Astrocyte (in vitro differentiated cells and primary cell): ENCODE results near the gene SDK1. TPM values are rescaled to one million over a fixed set of nuclear protein-coding genes. Genes with fewer than 3 reads are reported as not detected.

ENCODE experiments used
- DNase-seq: peaks from one replicate; pipeline ENCODE4 v3.0.0-alpha.2; 2010; ENCODE audit warnings: low read depth
- FAIRE-seq: peaks from 2 replicates; lab custom pipeline; 2011; peaks lifted over from hg19 to GRCh38; lab: Jason Lieb, UNC
- H2AFZ ChIP-seq: 2 replicates; pipeline ENCODE4 v1.6.0; 2012; ENCODE audit warnings: low read depth, low read length, inconsistent platforms
- H3K27ac ChIP-seq: 2 replicates; pipeline ENCODE4 v1.5.1; 2011; ENCODE audit warnings: low read depth, low read length, inconsistent platforms
- H3K27me3 ChIP-seq: 2 replicates; pipeline ENCODE4 v1.6.0; 2011; ENCODE audit warnings: low read length, inconsistent platforms; ENCODE audit not compliant: insufficient read depth
- H3K36me3 ChIP-seq: 2 replicates; pipeline ENCODE4 v1.5.1; 2011; ENCODE audit warnings: low read length, inconsistent platforms; ENCODE audit not compliant: insufficient read depth
- H3K4me1 ChIP-seq: 2 replicates; pipeline ENCODE4 v1.5.1; 2011; ENCODE audit warnings: low read length, inconsistent platforms; ENCODE audit not compliant: insufficient read depth
- H3K4me2 ChIP-seq: 2 replicates; pipeline ENCODE4 v1.6.0; 2012; ENCODE audit warnings: low read length, inconsistent platforms
- H3K4me3 ChIP-seq: 2 replicates; pipeline ENCODE4 v1.5.1; 2011; ENCODE audit warnings: low read depth, mild to moderate bottlenecking, low read length, inconsistent platforms; ENCODE audit not compliant: insufficient read depth
- H3K79me2 ChIP-seq: 2 replicates; pipeline ENCODE4 v1.6.0; 2012; ENCODE audit warnings: mild to moderate bottlenecking, low read length, inconsistent platforms; ENCODE audit not compliant: insufficient read depth
- H3K9ac ChIP-seq: 2 replicates; pipeline ENCODE4 v1.6.0; 2012; ENCODE audit warnings: mild to moderate bottlenecking, low read length, inconsistent platforms
- H3K9me3 ChIP-seq: 2 replicates; pipeline ENCODE4 v1.5.1; 2012; ENCODE audit warnings: low read depth, mild to moderate bottlenecking, low read length, inconsistent platforms; ENCODE audit not compliant: insufficient read depth
- H4K20me1 ChIP-seq: 2 replicates; pipeline ENCODE4 v1.6.0; 2012; ENCODE audit warnings: low read length, inconsistent platforms; ENCODE audit not compliant: insufficient read depth
- H3K27ac Mint-ChIP-seq: one replicate; pipeline ENCODE4 v1.8.0; 2021; ENCODE audit warnings: mild to moderate bottlenecking, mixed read lengths; ENCODE audit not compliant: unreplicated experiment
- H3K27me3 Mint-ChIP-seq: one replicate; pipeline ENCODE4 v1.8.0; 2021; ENCODE audit warnings: low read depth, mixed read lengths; ENCODE audit not compliant: unreplicated experiment
- H3K36me3 Mint-ChIP-seq: one replicate; pipeline ENCODE4 v1.8.0; 2021; ENCODE audit warnings: low read depth, mixed read lengths; ENCODE audit not compliant: unreplicated experiment
- H3K4me1 Mint-ChIP-seq: one replicate; pipeline ENCODE4 v1.8.0; 2021; ENCODE audit warnings: low read depth, mixed read lengths; ENCODE audit not compliant: unreplicated experiment
- H3K4me3 Mint-ChIP-seq: one replicate; pipeline ENCODE4 v1.8.0; 2021; ENCODE audit warnings: mild to moderate bottlenecking, moderate library complexity, mixed read lengths; ENCODE audit not compliant: unreplicated experiment
- H3K9me3 Mint-ChIP-seq: one replicate; pipeline ENCODE4 v1.8.0; 2021; ENCODE audit warnings: mild to moderate bottlenecking, mixed read lengths; ENCODE audit not compliant: unreplicated experiment
- EZH2 ChIP-seq: IDR thresholded peaks from 2 replicates; pipeline ENCODE4 v1.6.1; 2012; ENCODE audit warnings: mild to moderate bottlenecking, low read length, inconsistent platforms; ENCODE audit not compliant: insufficient read depth
- total RNA-seq: library from RNA; stranded (reverse); gene quantifications from 2 replicates; pipeline ENCODE4 v1.2.1, GENCODE V29; 2021
- TF ChIP-seq, protein P1 (sequence below): IDR thresholded peaks from 2 replicates; pipeline ENCODE4 v1.5.1; 2011; ENCODE audit warnings: low read depth, mild to moderate bottlenecking, inconsistent platforms, low read length, moderate library complexity; ENCODE audit not compliant: insufficient read depth

The SDK1 gene
- total RNA-seq, 1 donor from 2014 or later: 4.2 TPM

DNA sequence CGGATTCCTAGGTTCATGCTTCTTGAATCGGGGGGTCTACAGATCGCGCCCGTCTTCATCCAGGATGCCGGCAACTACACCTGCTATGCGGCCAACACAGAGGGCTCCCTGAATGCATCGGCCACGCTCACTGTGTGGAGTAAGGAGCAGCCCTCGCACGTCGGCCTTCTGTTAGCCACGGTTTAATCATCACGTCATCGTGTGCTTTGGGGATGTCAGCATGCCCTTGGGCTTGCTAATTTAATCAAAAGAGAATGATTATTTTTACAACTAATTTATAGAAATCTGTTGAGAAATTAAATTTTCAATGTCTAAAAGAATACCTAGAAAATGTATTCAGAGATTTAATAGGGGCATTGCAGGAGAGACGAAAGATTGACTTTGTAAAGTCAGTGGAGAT lies 668.2 kb downstream of the SDK1 start:
- H3K9ac ChIP-seq: no peak overlapping the region
- peaks cover 2% of the 10 kb centered on the region for H3K9me3 ChIP-seq
- H4K20me1 ChIP-seq: no peaks in the 10 kb centered on the region
- H3K4me3 Mint-ChIP-seq: no peak overlapping the region
- H3K36me3 Mint-ChIP-seq: no peaks in the 10 kb centered on the region
- H2AFZ ChIP-seq: no peak overlapping the region
- H3K27ac Mint-ChIP-seq: no peak overlapping the region
- H3K4me2 ChIP-seq: no peak overlapping the region
- no peak overlapping the region for H3K27ac ChIP-seq
- H3K4me3 ChIP-seq: no peak overlapping the region
- no peaks in the 10 kb centered on the region for H3K4me1 ChIP-seq
- no peaks in the 10 kb centered on the region for H3K4me1 Mint-ChIP-seq
- TF ChIP-seq, protein P1, sequence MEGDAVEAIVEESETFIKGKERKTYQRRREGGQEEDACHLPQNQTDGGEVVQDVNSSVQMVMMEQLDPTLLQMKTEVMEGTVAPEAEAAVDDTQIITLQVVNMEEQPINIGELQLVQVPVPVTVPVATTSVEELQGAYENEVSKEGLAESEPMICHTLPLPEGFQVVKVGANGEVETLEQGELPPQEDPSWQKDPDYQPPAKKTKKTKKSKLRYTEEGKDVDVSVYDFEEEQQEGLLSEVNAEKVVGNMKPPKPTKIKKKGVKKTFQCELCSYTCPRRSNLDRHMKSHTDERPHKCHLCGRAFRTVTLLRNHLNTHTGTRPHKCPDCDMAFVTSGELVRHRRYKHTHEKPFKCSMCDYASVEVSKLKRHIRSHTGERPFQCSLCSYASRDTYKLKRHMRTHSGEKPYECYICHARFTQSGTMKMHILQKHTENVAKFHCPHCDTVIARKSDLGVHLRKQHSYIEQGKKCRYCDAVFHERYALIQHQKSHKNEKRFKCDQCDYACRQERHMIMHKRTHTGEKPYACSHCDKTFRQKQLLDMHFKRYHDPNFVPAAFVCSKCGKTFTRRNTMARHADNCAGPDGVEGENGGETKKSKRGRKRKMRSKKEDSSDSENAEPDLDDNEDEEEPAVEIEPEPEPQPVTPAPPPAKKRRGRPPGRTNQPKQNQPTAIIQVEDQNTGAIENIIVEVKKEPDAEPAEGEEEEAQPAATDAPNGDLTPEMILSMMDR: no peak
- no peak for TF ChIP-seq EZH2
- FAIRE-seq (no peak), DNase-seq (no peak)
- H3K27me3 Mint-ChIP-seq: peaks cover 10% of the 10 kb centered on the region
- H3K27me3 ChIP-seq: no peaks in the 10 kb centered on the region
- no peaks in the 10 kb centered on the region for H3K36me3 ChIP-seq
- no peaks in the 10 kb centered on the region for H3K79me2 ChIP-seq
- H3K9me3 Mint-ChIP-seq: no peaks in the 10 kb centered on the region

DNA sequence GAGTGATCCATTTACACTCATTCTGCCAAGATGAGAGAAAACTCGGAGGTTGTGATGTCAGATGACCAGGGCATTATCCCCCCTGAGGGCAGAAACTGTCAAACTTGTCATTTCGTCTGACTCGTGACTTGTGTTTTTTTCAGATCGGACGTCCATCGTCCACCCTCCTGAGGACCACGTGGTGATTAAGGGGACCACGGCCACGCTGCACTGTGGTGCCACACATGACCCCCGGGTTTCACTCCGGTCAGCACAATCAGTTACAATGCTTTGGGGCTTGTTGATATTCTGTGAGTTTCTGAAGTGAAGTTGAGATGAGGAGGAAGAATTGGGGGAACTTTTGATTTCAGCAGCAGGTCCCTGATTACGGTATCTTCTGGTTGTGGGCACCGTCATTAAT lies 670.3 kb downstream of the SDK1 start:
- Histone ChIP-seq H3K4me3 (no peak overlapping the region), H3K27me3 (no peaks in the 10 kb centered on the region), H2AFZ (no peak overlapping the region), H3K9ac (no peak overlapping the region), H3K79me2 (no peaks in the 10 kb centered on the region), H3K36me3 (no peaks in the 10 kb centered on the region), H3K4me2 (no peak overlapping the region), H3K9me3 (peaks cover 3% of the 10 kb centered on the region), H4K20me1 (no peaks in the 10 kb centered on the region), H3K27ac (no peak overlapping the region), H3K4me1 (no peaks in the 10 kb centered on the region)
- Mint-ChIP-seq H3K4me1 (no peaks in the 10 kb centered on the region), H3K9me3 (peaks cover 9% of the 10 kb centered on the region), H3K36me3 (no peaks in the 10 kb centered on the region), H3K27me3 (peaks cover 7% of the 10 kb centered on the region), H3K27ac (no peak overlapping the region), H3K4me3 (no peak overlapping the region)
- FAIRE-seq (no peak), DNase-seq (no peak)
- TF ChIP-seq, protein P1: no peak
- TF ChIP-seq EZH2: no peak

- Mint-ChIP-seq H3K27ac (no peak overlapping the region), H3K9me3 (peaks cover 9% of the 10 kb centered on the region), H3K27me3 (peaks cover 9% of the 10 kb centered on the region), H3K36me3 (no peaks in the 10 kb centered on the region), H3K4me1 (no peaks in the 10 kb centered on the region), H3K4me3 (no peak overlapping the region)
- Histone ChIP-seq H3K4me2 (no peak overlapping the region), H3K9ac (no peak overlapping the region), H3K27me3 (no peaks in the 10 kb centered on the region), H3K27ac (no peak overlapping the region), H2AFZ (no peak overlapping the region), H4K20me1 (no peaks in the 10 kb centered on the region), H3K79me2 (no peaks in the 10 kb centered on the region), H3K9me3 (peaks cover 3% of the 10 kb centered on the region), H3K4me3 (no peak overlapping the region), H3K36me3 (no peaks in the 10 kb centered on the region), H3K4me1 (no peaks in the 10 kb centered on the region)
- FAIRE-seq (no peak), DNase-seq (no peak)
- TF ChIP-seq EZH2: no peak
- TF ChIP-seq, protein P1: no peak
These were observed 672.2 kb downstream of the SDK1 start for GRCh38 chr7:3973264-3973663.
